Liver (tissue), 9 donors: Measurements from ENCODE around the gene TSHZ2. TPM values are rescaled to one million over a fixed set of nuclear protein-coding genes. Genes with fewer than 3 reads are reported as not detected.

Source experiments
- DNase-seq: peaks from one replicate; pipeline ENCODE4 v3.0.0-alpha.2; 2017; ENCODE audit warnings: low spot score
- H3K27ac ChIP-seq, 2 donors: one replicate each; pipeline ENCODE4 v1.7.0; 2013; ENCODE audit warnings: inconsistent platforms in 2 of 2, low read length in 2 of 2, control low read depth in 1 of 2, low read depth in 1 of 2, mild to moderate bottlenecking in 1 of 2
- H3K27me3 ChIP-seq, 4 donors: one replicate each; pipeline versions ENCODE4 v1.6.1 to v1.7.0; 2013; ENCODE audit warnings: low read length in 3 of 4, inconsistent platforms in 1 of 4, mild to moderate bottlenecking in 1 of 4, moderate library complexity in 1 of 4; ENCODE audit not compliant: control insufficient read depth in 4 of 4, insufficient read depth in 4 of 4
- H3K36me3 ChIP-seq, 4 donors: one replicate each; pipeline versions ENCODE4 v1.6.1 to v1.7.0; 2013; ENCODE audit warnings: low read length in 3 of 4, mild to moderate bottlenecking in 3 of 4, low read depth in 1 of 4, moderate library complexity in 1 of 4; ENCODE audit not compliant: control insufficient read depth in 4 of 4, insufficient read depth in 3 of 4
- H3K4me1 ChIP-seq, 4 donors: one replicate each; pipeline versions ENCODE4 v1.6.1 to v1.7.0; 2013; ENCODE audit warnings: low read length in 3 of 4, mild to moderate bottlenecking in 3 of 4, moderate library complexity in 1 of 4; ENCODE audit not compliant: control insufficient read depth in 4 of 4, insufficient read depth in 4 of 4
- H3K4me3 ChIP-seq, 3 donors: one replicate each; pipeline versions ENCODE4 v1.6.1 to v1.7.0; 2013; ENCODE audit warnings: low read length in 3 of 3, control low read depth in 1 of 3, low read depth in 1 of 3, mild to moderate bottlenecking in 1 of 3
- H3K9ac ChIP-seq, 2 donors: one replicate each; pipeline ENCODE4 v1.7.0; 2013; ENCODE audit warnings: low read length in 2 of 2, mild to moderate bottlenecking in 2 of 2, moderate library complexity in 2 of 2, control low read depth in 1 of 2, low read depth in 1 of 2
- H3K9me3 ChIP-seq, 4 donors: one replicate each; pipeline versions ENCODE4 v1.6.1 to v1.7.0; 2013; ENCODE audit warnings: low read length in 3 of 4; ENCODE audit not compliant: control insufficient read depth in 4 of 4
- ATF3 ChIP-seq: IDR thresholded peaks from 2 replicates; pipeline ENCODE4 v1.6.1; 2016; ENCODE audit warnings: antibody characterized with exemption
- CTCF ChIP-seq: fragments of 150-350 bp; IDR thresholded peaks from 2 replicates; pipeline ENCODE4 v1.5.1; 2017; ENCODE audit warnings: improper control_type of control experiment, low read depth, low read length; ENCODE audit not compliant: missing input control
- EGR1 ChIP-seq, 2 donors: IDR thresholded peaks; 2 replicates each; pipeline ENCODE4 v1.6.1; 2016 to 2018; ENCODE audit warnings: antibody characterized with exemption in 2 of 2, low read depth in 2 of 2
- FOXA1 ChIP-seq: IDR thresholded peaks from 2 replicates; pipeline ENCODE4 v1.6.1; 2016; ENCODE audit warnings: antibody characterized with exemption
- FOXA2 ChIP-seq: IDR thresholded peaks from 2 replicates; pipeline ENCODE4 v1.6.1; 2016; ENCODE audit warnings: antibody characterized with exemption
- GABPA ChIP-seq, 2 donors: IDR thresholded peaks in 1 of 2; conservative IDR thresholded peaks in 1 of 2; 2 replicates each; pipeline ENCODE4 v1.6.1; 2016; ENCODE audit warnings: antibody characterized with exemption in 2 of 2, mild to moderate bottlenecking in 1 of 2, moderate library complexity in 1 of 2
- HNF4A ChIP-seq, 2 donors: conservative IDR thresholded peaks; 2 replicates each; pipeline ENCODE4 v1.6.1; 2016; ENCODE audit warnings: antibody characterized with exemption in 2 of 2, mild to moderate bottlenecking in 2 of 2
- HNF4G ChIP-seq: IDR thresholded peaks from 2 replicates; pipeline ENCODE4 v1.6.1; 2016; ENCODE audit warnings: antibody characterized with exemption
- JUND ChIP-seq, 2 donors: IDR thresholded peaks; 2 replicates each; pipeline ENCODE4 v1.6.1; 2016; ENCODE audit warnings: antibody characterized with exemption in 2 of 2
- MAX ChIP-seq: IDR thresholded peaks from 2 replicates; pipeline ENCODE4 v1.6.1; 2016; ENCODE audit warnings: antibody characterized with exemption
- NR2F2 ChIP-seq: IDR thresholded peaks from 2 replicates; pipeline ENCODE4 v1.6.1; 2016; ENCODE audit warnings: antibody characterized with exemption
- RAD21 ChIP-seq, 2 donors: IDR thresholded peaks; 2 replicates each; pipeline ENCODE4 v1.6.1; 2016; ENCODE audit warnings: antibody characterized with exemption in 2 of 2, mild to moderate bottlenecking in 2 of 2
- REST ChIP-seq: IDR thresholded peaks from 2 replicates; pipeline ENCODE4 v1.6.1; 2016; ENCODE audit warnings: antibody characterized with exemption, mild to moderate bottlenecking
- RXRA ChIP-seq, 2 donors: IDR thresholded peaks; 2 replicates each; pipeline ENCODE4 v1.6.1; 2017 to 2018; ENCODE audit warnings: antibody characterized with exemption in 2 of 2, mild to moderate bottlenecking in 1 of 2
- SP1 ChIP-seq: IDR thresholded peaks from 2 replicates; pipeline ENCODE4 v1.6.1; 2018; ENCODE audit warnings: antibody characterized with exemption, mild to moderate bottlenecking
- TAF1 ChIP-seq: conservative IDR thresholded peaks from 2 replicates; pipeline ENCODE4 v1.6.1; 2016; ENCODE audit warnings: antibody characterized with exemption, mild to moderate bottlenecking
- YY1 ChIP-seq: IDR thresholded peaks from 2 replicates; pipeline ENCODE4 v1.6.1; 2016; ENCODE audit warnings: antibody characterized with exemption, mild to moderate bottlenecking
- ZBTB33 ChIP-seq: IDR thresholded peaks from 2 replicates; pipeline ENCODE4 v1.6.1; 2016; ENCODE audit warnings: antibody characterized with exemption
- WGBS: extraction: QIAGEN DNeasy Blood & Tissue Kit; methylation state at CpG from one replicate; pipeline ENCODE4 v1.1.7; 2013; 5-methylcytosine and 5-hydroxymethylcytosine counted together
- polyA plus RNA-seq, 2 donors: library from polyadenylated mRNA; stranded (reverse) in 1 of 2; unstranded in 1 of 2; fragments of 200-250 nt in 1 of 2; fragments of >200 nt in 1 of 2; fragmentation: Nextera tagmentation in 1 of 2; extraction: Ambion mirVana in 1 of 2; gene quantifications; one replicate each; pipeline versions ENCODE4 v1.2.1 to v1.2.3, GENCODE V29; 2013 to 2015
- total RNA-seq, 2 donors: library from RNA; depleted of rRNA; stranded (reverse); fragments of >200 nt; gene quantifications; one replicate each; pipeline ENCODE4 v1.2.3, GENCODE V29; 2014
- donor health status: healthy.
- donor health status: healthy.
- donor health status: healthy.
- donor health status: healthy.
- donor health status: healthy.

TSHZ2 gene
- total and polyA plus RNA-seq, 4 donors: 2.9 to 11.3 (median 7.8) TPM

GRCh38 chr20:53495398-53496092, 523.4 kb downstream of the TSHZ2 start:
- H3K27ac ChIP-seq: no peak overlapping the region
- no peaks in the 10 kb centered on the region for H3K9me3 ChIP-seq
- WGBS: 78% methylated on average over 14 of the region's 14 CpGs
- TF ChIP-seq EGR1 (IDR thresholded peaks at IDR 0.05; ENCODE audit: low read depth in 2 of 2) (no peak), TAF1 (no peak), RXRA (IDR thresholded peaks at IDR 0.05) (no peak), YY1 (no peak), HNF4A (conservative IDR thresholded peaks at IDR 0.05) (no peak), MAX (no peak), JUND (IDR thresholded peaks at IDR 0.05) (no peak), ATF3 (no peak), SP1 (no peak), GABPA (IDR thresholded peaks at IDR 0.05 in 1 of 2, conservative IDR thresholded peaks at IDR 0.05 in 1 of 2) (no peak), CTCF (no peak), NR2F2 (no peak), FOXA1 (no peak), HNF4G (no peak), REST (no peak), RAD21 (IDR thresholded peaks at IDR 0.05) (no peak), ZBTB33 (no peak), FOXA2 (no peak)
- H3K9ac ChIP-seq: no peak overlapping the region
- H3K36me3 ChIP-seq: no peaks in the 10 kb centered on the region
- H3K27me3 ChIP-seq: no peaks in the 10 kb centered on the region
- no peak overlapping the region for H3K4me3 ChIP-seq
- H3K4me1 ChIP-seq: no peaks in the 10 kb centered on the region
- no peak for DNase-seq
